ENCODE results near the gene PYGM.

PYGM gene

GRCh38 chr11:64759722-64760719 lies at the start of gene PYGM:
Gene PYGM, minus strand, starts transcription at chr11:64759974. Its CDS starts 76 bp downstream, at chr11:64759898.
- peak; percentile 21 for DNase-seq (ENCODE audit: low read depth)

- no peak for DNase-seq (ENCODE audit: low read depth)
Measured at GRCh38 chr11:64805481-64805880, 45.7 kb upstream of the PYGM start.

GRCh38 chr11:64804346-64805210 lies 44.8 kb upstream of the PYGM start:
- DNase-seq (ENCODE audit: low read depth) = no peak

GRCh38 chr11:64803846-64804345 lies 44.1 kb upstream of the PYGM start:
- no peak for DNase-seq (ENCODE audit: low read depth)

GRCh38 chr11:64803158-64803845 lies 43.5 kb upstream of the PYGM start, which contains the start of gene MAP4K2:
Gene MAP4K2, minus strand, starts transcription at chr11:64803214. Its CDS starts 65 bp downstream, at chr11:64803149.
- peak; percentile 73 for DNase-seq (ENCODE audit: low read depth)

GRCh38 chr11:64802370-64803157 lies 42.8 kb upstream of the PYGM start:
- DNase-seq (ENCODE audit: low read depth) = no peak

- DNase-seq (ENCODE audit: low read depth) = no peak
Measured at GRCh38 chr11:64801561-64802369, 42.0 kb upstream of the PYGM start.

GRCh38 chr11:64801158-64801464 lies 41.3 kb upstream of the PYGM start:
- DNase-seq (ENCODE audit: low read depth) = no peak

GRCh38 chr11:64800303-64801157 lies 40.8 kb upstream of the PYGM start:
- no peak for DNase-seq (ENCODE audit: low read depth)

GRCh38 chr11:64799623-64800302 lies 40.0 kb upstream of the PYGM start:
- no peak for DNase-seq (ENCODE audit: low read depth)

- no peak for DNase-seq (ENCODE audit: low read depth)
Measured at GRCh38 chr11:64799256-64799622, 39.5 kb upstream of the PYGM start.

- DNase-seq (ENCODE audit: low read depth) = no peak
Measured at GRCh38 chr11:64796757-64797541, 37.2 kb upstream of the PYGM start.

GRCh38 chr11:64796047-64796756 lies 36.4 kb upstream of the PYGM start:
- no peak for DNase-seq (ENCODE audit: low read depth)

GRCh38 chr11:64794526-64794925 lies 34.8 kb upstream of the PYGM start:
- no peak for DNase-seq (ENCODE audit: low read depth)

- DNase-seq (ENCODE audit: low read depth) = no peak
Measured at GRCh38 chr11:64793271-64794160, 33.7 kb upstream of the PYGM start.

GRCh38 chr11:64792482-64792881 lies 32.7 kb upstream of the PYGM start:
- DNase-seq (ENCODE audit: low read depth) = no peak
